ENCODE measurements around the gene AFDN. TPM values are rescaled to one million over a fixed set of nuclear protein-coding genes. Genes with fewer than 3 reads are reported as not detected.
A peak's percentile ranks its signal among the peaks of the same experiment; 100 is the strongest.

AFDN gene
- total RNA-seq, 1 donor from 2014 or later = 212 TPM

GRCh38 chr6:167933290-167933689 lies 106.6 kb downstream of the AFDN start:
- intact Hi-C loops (cut with DNase I) = no loop called here
- no peak for DNase-seq (ENCODE audit: low spot score)
- ATAC-seq = no peak

GRCh38 chr6:167933847-167934246 lies 107.1 kb downstream of the AFDN start:
- DNase-seq (ENCODE audit: low spot score) (no peak), ATAC-seq (no peak)
- intact Hi-C loops (cut with DNase I) = no loop called here

- ATAC-seq (peak; percentile 22), DNase-seq (ENCODE audit: low spot score) (no peak)
- intact Hi-C loops (cut with DNase I) = no loop called here
These were observed 107.7 kb downstream of the AFDN start for GRCh38 chr6:167934426-167934864.

- ATAC-seq (no peak), DNase-seq (ENCODE audit: low spot score) (no peak)
- intact Hi-C loops (cut with DNase I) = no loop called here
These were observed 109.3 kb downstream of the AFDN start for GRCh38 chr6:167936051-167936450.

GRCh38 chr6:167937301-167937700 lies 110.6 kb downstream of the AFDN start:
- intact Hi-C loops (cut with DNase I) = no loop called here
- ATAC-seq = no peak

DNA sequence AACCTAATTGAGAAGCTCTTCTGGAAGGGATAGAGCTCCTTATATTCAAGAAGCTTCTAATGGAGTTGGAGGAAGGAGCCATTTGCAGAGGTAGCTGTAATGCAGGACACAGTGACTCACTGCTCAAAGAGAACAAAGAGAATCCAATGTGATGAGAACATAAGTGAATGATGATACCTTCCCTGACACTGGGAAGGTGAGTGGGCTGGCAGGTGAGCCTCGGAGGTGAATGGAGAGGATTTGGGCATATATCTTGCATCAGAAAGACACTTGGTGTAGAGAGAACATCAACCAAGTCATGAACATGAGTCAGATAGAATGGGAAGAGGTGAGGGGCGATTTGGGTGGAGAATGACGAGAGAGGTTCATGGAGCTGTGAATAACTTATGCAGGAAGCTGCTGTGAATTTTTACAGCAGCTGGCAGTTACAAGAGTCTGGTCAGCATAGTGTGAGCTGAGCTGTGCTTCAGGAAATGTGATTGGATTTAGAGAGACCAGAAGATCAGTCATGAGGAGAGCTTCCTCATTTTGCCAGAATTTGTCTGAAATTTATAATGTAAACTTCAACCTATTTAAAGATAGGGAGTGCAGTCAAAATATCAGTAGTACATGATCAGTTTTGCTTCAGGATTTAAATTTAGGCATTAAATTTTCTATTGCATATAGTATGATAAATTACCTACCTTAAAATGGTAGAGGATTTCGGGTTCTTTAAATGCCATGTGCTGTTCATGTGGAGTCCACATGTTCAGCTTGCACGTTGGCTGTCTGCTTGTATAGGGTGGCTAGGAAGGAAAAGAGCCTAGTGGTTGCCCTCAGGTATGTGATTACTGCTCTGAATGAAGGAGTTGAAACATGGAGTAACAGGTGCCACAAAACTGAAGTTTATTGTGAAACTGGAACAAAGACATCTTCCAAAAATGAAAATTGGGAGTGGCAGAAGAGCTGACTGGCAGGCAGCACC lies 111.5 kb downstream of the AFDN start:
- ATAC-seq (peak; percentile 71), DNase-seq (ENCODE audit: low spot score) (no peak)
- intact Hi-C loops (cut with DNase I) = no loop called here

More at GRCh38 chr6:167937301-167937700, 110.6 kb downstream of the AFDN start:
- DNase-seq (ENCODE audit: low spot score) = no peak

- no peak for DNase-seq (ENCODE audit: low spot score)
- no peak for ATAC-seq
- intact Hi-C loops (cut with DNase I) = no loop called here
These were observed 115.1 kb downstream of the AFDN start for GRCh38 chr6:167941822-167942221.

GRCh38 chr6:167944130-167944529 lies 117.4 kb downstream of the AFDN start:
- no peak for DNase-seq (ENCODE audit: low spot score)
- intact Hi-C loops (cut with DNase I) = no loop called here
- ATAC-seq = no peak

DNA sequence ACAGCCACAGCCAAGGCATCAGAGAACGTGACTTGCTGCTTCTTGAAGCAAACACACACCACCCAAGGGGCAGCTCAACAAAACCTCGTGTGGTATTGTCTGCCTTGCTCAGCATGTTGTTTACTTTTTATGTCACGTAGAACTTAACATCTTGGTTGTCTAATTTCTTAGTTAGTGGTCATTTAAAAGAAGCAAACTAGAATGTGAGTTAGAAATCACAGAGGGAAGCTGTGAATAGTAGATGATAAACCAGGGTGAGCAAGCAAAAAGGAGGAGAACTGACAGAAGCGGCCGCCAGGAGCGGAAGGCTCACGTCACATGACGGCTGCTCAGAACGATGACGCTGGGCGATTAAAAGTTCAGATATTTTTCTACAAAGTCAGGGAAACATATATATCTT lies 119.3 kb downstream of the AFDN start:
- intact Hi-C loops (cut with DNase I) = no loop called here
- ATAC-seq (no peak), DNase-seq (ENCODE audit: low spot score) (no peak)

GRCh38 chr6:167946604-167947003 lies 119.9 kb downstream of the AFDN start:
- DNase-seq (ENCODE audit: low spot score) = no peak
- intact Hi-C loops (cut with DNase I) = no loop called here
- ATAC-seq = no peak

DNA sequence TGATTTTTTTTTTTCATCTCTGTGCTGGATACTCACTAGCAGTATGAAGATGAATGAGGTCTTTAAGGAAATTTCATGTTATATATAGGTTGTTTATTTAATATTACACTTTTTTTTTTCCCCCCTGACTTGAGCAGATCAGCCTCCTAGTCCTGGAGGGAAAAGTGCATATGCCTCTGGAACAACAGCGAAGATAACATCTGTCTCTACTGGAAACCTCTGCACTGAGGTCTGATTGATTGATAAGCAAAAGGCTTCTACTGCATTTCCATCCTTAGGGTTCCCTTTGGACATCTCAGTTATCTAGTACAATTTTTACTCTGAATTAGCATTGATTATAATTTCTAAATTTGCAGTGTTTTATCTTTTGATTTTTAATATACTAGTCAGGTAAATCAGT lies 121.0 kb downstream of the AFDN start:
- no peak for ATAC-seq
- intact Hi-C loops (cut with DNase I) = no loop called here
- DNase-seq (ENCODE audit: low spot score) = no peak

DNA sequence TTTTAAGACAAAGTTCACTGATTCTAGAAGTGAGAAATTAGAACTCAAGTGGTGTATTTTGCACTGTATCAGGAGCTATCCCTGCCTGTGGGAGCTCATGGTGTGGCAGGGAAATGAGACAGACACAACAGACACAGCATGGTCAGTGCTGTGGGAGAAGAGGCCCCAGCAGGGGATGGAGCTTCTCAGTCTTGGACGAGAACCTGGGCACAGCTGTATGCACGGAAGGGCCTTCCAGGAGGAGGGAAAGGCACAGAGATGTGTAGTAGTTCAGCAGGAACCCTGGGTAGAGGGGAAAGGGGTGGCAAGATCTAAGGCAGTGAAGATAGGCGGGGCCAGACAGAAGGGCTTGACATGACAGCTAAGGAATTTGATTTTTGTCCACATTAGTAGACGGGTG lies 122.0 kb downstream of the AFDN start:
- DNase-seq (ENCODE audit: low spot score) (no peak), ATAC-seq (no peak)
- intact Hi-C loops (cut with DNase I) = no loop called here

DNA sequence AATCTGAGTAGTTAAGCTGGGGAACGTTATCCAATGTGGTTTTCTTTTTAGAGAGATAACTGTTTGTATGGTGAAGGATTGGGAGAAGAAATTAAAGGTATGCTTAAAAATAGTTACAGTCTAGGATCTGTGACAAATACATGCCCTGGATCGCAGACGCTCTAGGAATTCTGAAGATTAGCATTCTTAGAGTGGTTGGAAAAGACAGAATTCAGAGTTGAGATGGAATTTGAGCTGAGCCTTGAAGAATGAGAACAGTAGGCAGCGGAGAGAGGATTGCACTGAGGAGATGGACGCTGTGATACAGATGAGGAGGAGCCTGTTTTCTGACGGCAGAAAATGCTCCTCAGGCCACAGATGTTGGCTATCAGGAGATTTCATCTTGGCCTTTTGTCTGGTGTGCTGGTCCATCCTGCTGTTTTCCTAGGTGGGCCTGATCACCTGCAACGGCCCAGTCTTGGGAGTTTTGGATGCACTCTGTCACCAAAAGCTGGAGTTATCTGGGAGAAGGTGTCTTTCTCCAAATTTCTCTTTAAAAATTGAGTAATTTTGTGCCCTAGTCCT lies 122.5 kb downstream of the AFDN start:
- intact Hi-C loops (cut with DNase I) = no loop called here
- no peak for ATAC-seq

GRCh38 chr6:167951781-167952511 lies 125.2 kb downstream of the AFDN start:
- DNase-seq (ENCODE audit: low spot score) = no peak

More for the DNA sequence above, 122.5 kb downstream of the AFDN start:
- no peak for DNase-seq (ENCODE audit: low spot score)

DNA sequence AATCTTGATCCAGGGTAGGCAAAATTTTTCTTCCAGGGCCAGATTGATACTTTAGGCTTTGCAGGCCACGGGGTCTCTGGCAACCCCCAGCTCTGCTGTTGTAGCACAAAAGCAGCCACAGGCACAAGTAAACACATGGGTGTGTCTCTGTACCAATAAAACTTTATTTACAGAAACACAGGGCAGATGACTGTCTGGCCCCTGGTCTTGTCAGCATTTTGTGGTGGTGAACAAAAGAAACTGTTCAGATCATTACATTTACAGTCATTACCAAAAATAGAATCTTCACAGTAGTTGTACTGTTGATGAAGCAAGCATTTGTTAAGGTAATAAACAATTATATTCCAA lies 125.8 kb downstream of the AFDN start:
- ATAC-seq (no peak), DNase-seq (ENCODE audit: low spot score) (no peak)
- intact Hi-C loops (cut with DNase I) = no loop called here

More at GRCh38 chr6:167951781-167952511, 125.2 kb downstream of the AFDN start:
- intact Hi-C loops (cut with DNase I) = no loop called here
- no peak for ATAC-seq

DNA sequence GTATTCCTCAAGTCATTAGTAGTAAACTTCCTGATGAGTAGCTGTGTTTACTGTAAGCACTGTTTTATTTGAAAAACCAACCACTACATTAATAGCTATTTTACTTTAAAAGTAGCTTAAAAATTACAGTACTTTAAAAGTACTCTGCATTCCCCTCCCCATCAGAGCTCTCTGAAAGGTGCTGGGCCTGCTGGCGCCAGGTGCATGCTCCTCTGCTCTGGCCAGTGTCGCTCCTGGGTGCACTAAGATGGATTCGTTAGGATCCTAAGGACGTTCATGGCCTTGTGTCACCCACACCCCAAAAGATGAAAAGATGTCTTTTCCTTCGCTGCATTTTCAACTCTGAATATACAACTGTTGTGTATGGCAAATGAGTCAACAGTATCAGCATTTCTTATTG lies 126.8 kb downstream of the AFDN start:
- no peak for ATAC-seq
- DNase-seq (ENCODE audit: low spot score) = no peak
- intact Hi-C loops (cut with DNase I) = no loop called here

DNA sequence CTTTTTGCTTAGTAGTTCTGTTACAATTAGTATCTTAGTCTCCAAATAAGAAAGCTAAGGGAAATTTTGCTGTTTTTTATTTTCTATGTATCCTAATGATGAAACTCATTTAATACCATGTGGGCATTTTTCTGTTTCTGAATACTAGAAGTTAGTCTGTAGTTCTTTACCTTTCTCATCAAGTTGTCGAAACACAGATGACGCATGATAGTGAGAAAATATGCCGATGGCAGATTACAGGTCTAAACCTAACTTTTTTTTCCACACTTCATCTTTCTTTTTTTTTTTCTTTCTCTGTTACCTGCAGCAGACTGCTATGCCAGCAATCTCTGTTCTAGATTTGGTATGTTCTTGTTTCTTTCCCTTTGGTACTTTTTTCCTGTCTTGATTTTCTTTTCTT lies 127.4 kb downstream of the AFDN start:
- ATAC-seq (no peak), DNase-seq (ENCODE audit: low spot score) (no peak)
- intact Hi-C loops (cut with DNase I) = no loop called here

DNA sequence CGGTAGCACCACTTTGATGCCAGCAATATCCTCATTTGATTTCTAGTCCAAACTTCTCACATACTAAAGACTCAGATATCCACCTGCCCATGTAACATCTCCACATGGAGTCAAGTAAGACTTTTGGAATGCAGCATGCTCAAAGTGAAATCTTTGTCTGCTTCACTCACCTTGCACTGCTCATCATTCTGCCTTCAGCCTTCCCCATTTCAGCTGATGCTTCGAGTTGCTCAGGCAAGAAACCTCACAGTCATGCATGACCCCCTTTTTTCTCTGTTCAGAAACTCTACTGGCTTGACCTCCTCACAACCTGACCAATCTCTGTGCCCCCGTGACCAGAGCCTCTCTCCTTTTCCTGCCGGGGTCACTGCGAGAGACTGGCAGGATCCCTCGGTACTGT lies 129.8 kb downstream of the AFDN start:
- intact Hi-C loops (cut with DNase I) = no loop called here

DNA sequence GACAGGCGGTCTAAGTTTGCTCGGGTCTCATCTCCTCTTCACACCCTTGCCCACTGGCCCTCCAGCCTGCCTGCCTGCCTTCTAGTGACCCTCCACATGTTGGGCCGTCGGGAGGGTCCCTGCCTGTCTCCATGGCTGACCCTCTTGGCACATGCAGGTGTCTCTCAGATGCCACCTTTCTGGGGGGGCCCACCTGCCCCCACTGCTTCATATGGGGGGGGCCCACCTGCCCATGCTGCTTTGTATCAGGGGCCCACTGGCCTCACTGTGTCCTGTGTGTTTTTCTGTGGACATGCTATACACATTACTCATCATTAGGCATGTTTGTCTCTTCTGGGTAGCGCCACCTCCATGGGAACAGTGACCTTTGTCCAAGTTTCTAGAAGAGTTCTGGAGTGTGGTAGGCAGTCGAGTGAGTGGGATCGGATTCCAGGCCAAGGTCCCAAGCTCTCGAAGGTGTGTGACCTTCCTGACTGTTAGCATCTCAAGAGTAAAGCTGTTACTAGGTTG lies 130.3 kb downstream of the AFDN start:
- ATAC-seq (peak; percentile 34), DNase-seq (ENCODE audit: low spot score) (no peak)
- intact Hi-C loops (cut with DNase I) = no loop called here

More for the DNA sequence above, 129.8 kb downstream of the AFDN start:
- DNase-seq (ENCODE audit: low spot score) (no peak), ATAC-seq (no peak)

- DNase-seq (ENCODE audit: low spot score) (no peak), ATAC-seq (no peak)
- intact Hi-C loops (cut with DNase I) = no loop called here
These were observed 130.9 kb downstream of the AFDN start for GRCh38 chr6:167957626-167958025.
